D341Med (cell line): ENCODE data around the gene NUP160.
"Not testable (repeated sequence)": the region's sequence is repeated elsewhere in the genome, so short reads cannot be mapped to it uniquely, and the experiment has no call there.

Source experiments
- DNase-seq: peaks from one replicate; pipeline ENCODE4 v3.0.0; 2012; ENCODE audit warnings: low spot score

The NUP160 gene

GRCh38 chr11:47791774-47792430, 56.2 kb downstream of the NUP160 start:
- DNase-seq, result no peak

DNA sequence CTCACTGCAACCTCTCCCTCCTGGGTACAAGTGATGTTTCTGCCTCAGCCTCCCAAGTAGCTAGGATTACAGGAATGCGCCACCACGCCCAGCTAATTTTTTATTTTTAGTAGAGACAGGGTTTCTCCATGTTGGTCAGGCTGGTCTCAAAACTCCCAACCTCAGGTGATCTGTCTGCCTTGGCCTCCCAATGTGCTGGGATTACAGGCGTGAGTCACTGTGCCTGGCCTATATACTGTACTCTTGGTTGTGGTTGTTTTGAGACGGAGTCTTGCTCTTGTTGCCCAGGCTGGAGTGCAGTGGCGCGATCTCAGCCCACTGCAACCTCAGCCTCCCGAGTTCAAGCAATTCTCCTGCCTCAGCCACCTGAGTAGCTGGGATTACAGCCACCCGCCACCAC, 58.1 kb downstream of the NUP160 start:
- DNase-seq, result not testable (repeated sequence)

DNA sequence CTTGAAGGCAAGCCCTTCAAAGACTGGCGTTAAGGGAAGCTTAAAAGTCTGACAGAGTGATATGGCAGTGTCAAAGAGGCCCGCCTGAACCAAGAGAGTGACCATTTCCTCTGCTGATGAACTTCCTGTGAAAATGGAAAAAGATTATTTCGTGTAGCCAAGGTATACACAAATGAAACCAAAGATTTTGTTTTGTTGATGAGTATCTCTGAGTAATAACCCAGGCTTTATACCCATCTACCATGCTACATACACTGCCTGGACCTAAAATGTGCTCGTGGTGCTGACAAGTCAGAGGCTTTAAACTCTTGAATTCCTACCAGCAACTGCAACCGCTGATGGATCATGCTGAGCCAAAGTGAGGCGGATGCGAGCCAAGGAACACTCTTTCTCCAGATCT, 60.0 kb downstream of the NUP160 start:
- DNase-seq, result no peak

DNA sequence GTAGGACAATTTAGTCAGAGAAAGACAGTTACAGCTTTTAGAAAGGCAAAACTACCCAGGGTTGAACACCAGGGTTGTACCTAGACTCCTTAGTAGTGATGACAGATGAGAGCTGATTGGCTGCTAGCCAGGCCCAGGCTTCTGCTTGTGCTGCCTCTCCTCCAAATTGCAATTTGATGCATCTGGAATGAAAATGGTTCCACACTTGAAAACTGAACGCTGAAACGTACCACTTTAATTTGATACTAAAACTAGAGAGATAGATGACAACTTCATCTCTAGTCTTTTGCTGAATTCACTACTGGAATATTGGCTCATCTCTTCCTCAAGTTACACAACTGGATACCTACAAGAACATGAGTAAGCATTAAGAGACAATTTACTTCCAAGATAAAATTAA, 61.8 kb downstream of the NUP160 start:
- DNase-seq, result peak; percentile 27

DNA sequence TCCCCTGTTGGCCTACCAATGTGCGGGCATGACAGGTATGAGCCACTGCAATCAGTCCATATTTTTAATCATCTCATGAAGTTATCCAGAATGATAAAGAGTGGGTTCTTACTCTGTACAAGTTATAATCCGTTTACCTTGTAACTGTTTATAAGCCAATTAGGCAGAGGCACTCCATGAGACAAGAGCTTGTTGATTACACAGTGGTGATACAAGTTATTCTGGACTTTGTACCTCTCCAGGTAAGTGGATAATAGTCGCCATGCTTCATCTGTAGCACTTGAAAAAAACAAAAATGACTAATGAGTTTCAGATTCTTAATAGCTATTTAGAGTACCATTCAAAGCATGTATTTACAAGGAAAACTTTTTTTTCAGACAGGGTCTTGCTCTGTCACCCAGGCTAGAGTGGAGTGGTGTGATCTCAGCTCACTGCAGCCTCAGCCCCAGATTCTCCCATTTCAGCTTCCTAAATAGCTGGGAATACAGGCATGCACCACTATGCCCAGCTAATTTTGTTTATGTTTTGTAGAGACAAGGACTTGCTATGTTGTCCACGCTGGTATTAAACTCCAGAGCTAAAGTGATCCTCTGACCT, 63.3 kb downstream of the NUP160 start:
- no peak for DNase-seq

- no peak for DNase-seq
These were observed 65.0 kb downstream of the NUP160 start for GRCh38 chr11:47783087-47783610.

DNA sequence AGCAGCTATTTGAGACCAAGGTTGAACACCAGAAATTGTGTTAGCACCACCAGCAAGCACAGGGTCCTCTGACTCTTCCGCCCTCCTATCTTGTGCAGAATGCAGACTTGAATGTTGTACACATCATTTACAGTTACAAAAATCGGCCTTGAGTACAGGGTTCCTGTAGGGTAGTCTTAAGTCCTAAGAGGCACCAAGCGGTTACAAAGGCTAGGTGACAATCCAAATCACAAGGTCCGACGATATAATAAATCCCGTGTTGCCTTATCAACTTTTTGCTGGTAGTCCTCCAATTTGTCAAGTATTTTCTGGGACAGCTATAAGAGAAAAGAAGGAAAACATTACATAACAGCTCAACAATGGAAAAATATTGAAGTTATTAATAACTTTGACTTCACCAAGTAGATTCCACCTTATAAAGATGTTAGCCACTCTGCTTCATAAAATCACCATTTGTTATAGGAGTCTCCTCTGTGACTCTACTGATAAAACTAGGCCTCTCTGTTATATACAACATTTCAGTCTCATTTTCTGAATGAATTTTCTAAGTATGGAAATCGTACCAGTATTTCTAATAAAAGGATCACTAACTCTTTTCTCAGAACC, 69.2 kb downstream of the NUP160 start:
- no peak for DNase-seq

GRCh38 chr11:47775240-47775869, 72.8 kb downstream of the NUP160 start:
- DNase-seq, result peak; percentile 60

- DNase-seq, result no peak
These were observed 74.3 kb downstream of the NUP160 start for GRCh38 chr11:47773882-47774281.

DNA sequence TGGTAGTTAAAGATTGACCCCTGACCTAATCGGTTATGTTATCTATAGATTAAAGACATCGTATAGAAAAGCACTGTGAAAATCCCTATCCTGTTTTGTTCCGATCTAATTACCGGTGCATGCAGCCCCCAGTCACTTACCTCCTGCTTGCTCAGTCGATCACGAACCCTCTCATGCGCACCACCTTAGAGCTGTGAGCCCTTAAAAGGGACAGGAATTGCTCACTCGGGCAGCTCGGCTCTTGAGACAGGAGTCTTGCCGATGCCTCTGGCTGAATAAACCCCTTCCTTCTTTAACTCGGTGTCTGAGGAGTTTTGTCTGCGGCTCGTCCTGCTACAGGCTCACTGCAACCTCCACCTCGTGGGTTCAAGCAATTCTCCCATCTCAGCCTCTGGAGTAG, 78.6 kb downstream of the NUP160 start:
- not testable (repeated sequence) for DNase-seq

DNA sequence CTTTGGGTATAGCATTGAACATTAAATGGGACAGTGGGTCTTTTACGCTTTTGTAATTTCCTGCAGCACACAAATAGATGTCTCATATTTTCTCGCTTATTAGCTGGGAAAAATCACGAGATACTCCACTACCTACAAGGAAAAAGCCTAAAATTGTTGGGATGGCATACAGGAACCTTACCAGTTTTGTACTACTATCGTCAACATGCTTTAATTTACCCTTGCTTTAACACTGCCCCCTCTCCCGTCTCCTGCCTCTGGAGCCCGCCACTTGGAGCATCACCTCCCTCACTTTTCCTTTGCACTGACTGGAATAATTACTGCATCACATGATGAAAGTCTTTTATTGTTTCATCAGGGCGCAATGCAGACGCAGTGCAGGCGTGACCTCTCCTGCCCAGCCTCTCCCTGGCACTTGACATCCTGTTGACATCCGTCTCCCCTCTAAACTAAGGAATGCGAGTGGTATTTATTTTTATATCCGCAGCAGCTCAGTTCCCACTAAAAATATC, 80.0 kb downstream of the NUP160 start:
- peak; percentile 52 for DNase-seq

DNA sequence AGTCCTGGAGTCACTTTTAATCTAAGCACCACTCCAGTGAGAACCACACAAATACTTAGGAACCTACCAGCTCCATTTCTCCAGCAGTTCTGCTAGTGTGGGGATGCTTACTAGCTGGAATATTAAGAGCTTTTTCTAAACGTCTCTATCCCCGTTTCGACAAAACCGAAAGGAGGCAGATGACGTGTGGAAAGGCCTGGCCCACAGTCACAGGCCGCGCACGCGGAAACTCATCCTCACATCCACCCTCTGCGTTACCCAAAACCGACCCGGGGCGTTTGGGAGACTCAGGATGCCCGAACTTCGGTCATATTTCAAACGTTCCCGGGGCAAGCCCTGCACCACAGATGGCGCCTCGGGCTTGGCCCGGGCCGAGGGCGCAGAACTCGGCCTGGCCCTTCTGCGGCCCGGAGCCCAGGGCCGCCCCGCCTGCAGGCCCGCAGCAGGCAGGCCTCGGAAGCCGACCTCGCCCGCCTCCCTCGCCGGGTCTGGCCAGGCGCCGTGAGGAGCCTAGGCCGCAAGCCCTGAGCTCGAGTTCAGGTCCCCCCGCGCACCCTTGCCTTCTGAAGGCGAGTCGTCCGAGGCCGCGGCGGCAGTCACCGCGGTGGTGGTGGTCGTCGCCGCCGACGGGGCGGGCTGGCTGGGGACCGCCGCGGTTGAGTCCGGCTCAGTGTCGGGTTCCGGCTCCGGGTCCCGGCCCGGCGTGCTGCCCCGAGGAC, 81.5 kb downstream of the NUP160 start:
- DNase-seq, result no peak

DNA sequence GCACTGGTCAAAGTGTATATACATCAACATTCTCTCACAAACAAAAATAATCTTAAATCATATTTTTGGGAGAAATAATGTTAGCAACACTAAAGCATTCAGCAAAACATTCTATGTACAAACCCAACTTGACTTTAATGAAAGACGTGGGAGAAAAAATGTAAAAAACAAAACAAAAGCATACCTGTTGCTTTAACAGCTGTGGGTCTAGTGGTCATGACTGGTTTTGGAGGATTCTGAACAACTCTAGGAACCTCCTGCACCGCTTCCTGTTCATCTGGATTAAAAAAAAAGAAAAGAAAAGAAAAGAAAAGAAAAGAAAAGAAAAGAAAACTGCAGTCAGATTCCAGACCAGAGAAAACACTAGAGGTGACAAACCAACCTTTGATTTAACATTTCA, 83.1 kb downstream of the NUP160 start:
- no peak for DNase-seq

- DNase-seq, result not testable (repeated sequence)
These were observed 88.9 kb downstream of the NUP160 start for GRCh38 chr11:47759291-47759690.

GRCh38 chr11:47756208-47756607, 91.9 kb downstream of the NUP160 start:
- no peak for DNase-seq

GRCh38 chr11:47750725-47751124, 97.4 kb downstream of the NUP160 start:
- no peak for DNase-seq

- not testable (repeated sequence) for DNase-seq
These were observed 105.7 kb downstream of the NUP160 start for GRCh38 chr11:47742494-47742893.

DNA sequence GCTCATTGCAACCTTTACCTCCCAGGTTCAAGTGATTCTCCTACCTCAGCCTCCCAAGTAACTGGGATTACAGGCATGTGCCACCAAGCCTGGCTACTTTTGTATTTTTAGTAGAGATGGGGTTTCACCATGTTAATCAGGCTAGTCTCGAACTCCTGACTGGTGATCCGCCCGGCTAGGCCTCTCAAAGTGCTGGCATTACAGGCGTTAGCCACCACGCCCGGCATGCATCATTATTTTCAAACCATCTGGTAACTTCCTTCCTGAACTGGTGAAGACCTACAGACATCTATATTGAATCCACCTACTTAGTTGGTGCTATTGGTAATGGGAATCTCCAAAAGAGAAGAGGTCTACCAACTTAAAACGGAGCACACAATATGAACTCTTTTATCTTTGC, 110.3 kb downstream of the NUP160 start:
- DNase-seq, result not testable (repeated sequence)

DNA sequence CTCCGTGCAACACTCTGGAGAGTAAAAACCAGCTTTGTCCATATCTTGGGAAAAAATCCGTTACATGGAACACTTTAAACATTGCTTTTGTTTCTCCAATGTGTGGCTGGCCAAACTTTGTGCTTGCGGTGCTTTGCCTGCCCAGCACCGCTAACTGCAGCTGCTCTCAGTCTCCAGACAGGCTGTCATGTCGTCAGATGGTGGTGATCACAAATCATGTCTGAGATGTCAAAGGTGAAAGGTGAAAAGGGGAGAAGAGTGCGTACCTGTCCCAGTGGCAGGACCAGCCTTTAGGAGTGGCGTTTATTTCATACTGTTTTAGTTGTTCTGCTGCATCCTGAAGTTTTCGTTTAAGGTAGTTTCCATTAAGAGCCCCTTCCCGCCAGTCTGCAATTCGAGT, 115.9 kb downstream of the NUP160 start:
- no peak for DNase-seq

DNA sequence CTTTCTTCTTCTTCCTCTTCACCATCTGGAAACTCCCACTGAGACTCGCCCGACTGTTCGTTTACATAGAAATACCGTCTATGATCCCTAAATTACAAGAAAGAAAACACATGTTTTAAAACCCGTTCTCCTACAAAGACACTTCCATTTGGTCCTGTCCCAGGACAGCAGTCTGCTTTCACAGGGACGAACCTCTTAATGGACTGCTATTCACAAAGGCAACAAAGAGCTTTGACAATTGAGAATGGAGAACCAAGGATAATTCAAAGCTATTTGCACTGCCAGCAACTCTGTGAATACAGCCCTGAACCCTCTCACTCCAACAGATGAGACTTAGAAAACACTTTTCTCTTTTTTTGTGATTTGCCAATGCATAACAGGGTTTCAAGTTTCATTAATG, 116.7 kb downstream of the NUP160 start:
- no peak for DNase-seq
